Measurements from ENCODE around the gene FAM193B. TPM values are rescaled to one million over a fixed set of nuclear protein-coding genes. Genes with fewer than 3 reads are reported as not detected.
A peak's percentile ranks its signal among the peaks of the same experiment; 100 is the strongest.

FAM193B gene
- total and polyA plus RNA-seq, 9 of the 15 experiments (the other 6 are each of a cell fraction or from before 2014, with no cell fraction given): 4.4 to 76.4 (median 37.3) TPM

GRCh38 chr5:177557041-177557647, 2.8 kb upstream of the FAM193B start (continued):
- TF ChIP-seq PBX2 (CRISPR knock-in tag; IDR thresholded peaks at IDR 0.05; ENCODE audit: low read depth) (0 out of 2 replicates have a peak, but pooled peaks have one; percentile 37), PBX2 (tag; conservative IDR thresholded peaks at IDR 0.05; ENCODE audit: low read depth) (peak; percentile 72), ATF7 (IDR thresholded peaks at IDR 0.05) (peak; percentile 55; the same call in 1 of the 2 replicates), SIN3A (IDR thresholded peaks at IDR 0.05; ENCODE audit: borderline replicate concordance in 2 of 2, control insufficient read depth in 1 of 2, low read depth in 2 of 2, low read length in 2 of 2) (0 out of 4 replicates have a peak, but pooled peaks of 1 of the 2 experiments have one; percentile 53), NRF1 (conservative IDR thresholded peaks at IDR 0.05 in 1 of 2, IDR thresholded peaks at IDR 0.05 in 1 of 2) (peak; percentile 60 to 70), MGA (IDR thresholded peaks at IDR 0.05) (peak; percentile 81), ZNF766 (CRISPR knock-in tag; conservative IDR thresholded peaks at IDR 0.05) (peak; percentile 75; the same call in 1 of the 2 replicates), SRF (CRISPR knock-in tag; IDR thresholded peaks at IDR 0.05) (no peak), SMAD4 (CRISPR knock-in tag; conservative IDR thresholded peaks at IDR 0.05) (no peak; the same call in 1 of the 2 replicates), ZC3H4 (CRISPR knock-in tag; IDR thresholded peaks at IDR 0.05; ENCODE audit: borderline replicate concordance) (no peak), EP300 (IDR thresholded peaks at IDR 0.05; ENCODE audit: low read length) (peak; percentile 53), PKNOX1 (IDR thresholded peaks at IDR 0.05) (peak; percentile 95)

Measured in K562 (cell line).